Pancreas (tissue), 10 donors: ENCODE results near the gene USP13. TPM values are rescaled to one million over a fixed set of nuclear protein-coding genes. Genes with fewer than 3 reads are reported as not detected.

Experiments used
- ATAC-seq, 4 donors: fragments of 200-7000 bp; cut with Tn5 transposase; one replicate each; pipeline versions ENCODE4 v1.8.0 to v1.9.1; 2020; ENCODE audit warnings: mild to moderate bottlenecking in 4 of 4, moderate library complexity in 4 of 4
- DNase-seq, 6 donors: peaks; one replicate each; pipeline ENCODE4 v3.0.0-alpha.2; 2020
- FAIRE-seq: peaks from 2 replicates; lab custom pipeline; 2012; peaks lifted over from hg19 to GRCh38; lab: Jason Lieb, UNC
- H3K27ac ChIP-seq, 4 donors: fragments of 200-600 bp; sonication (generic); 1 replicate in 3 of 4; 2 replicates in 1 of 4; pipeline versions ENCODE4 v1.5.0 to v1.8.0; 2020
- H3K27me3 ChIP-seq, 4 donors: fragments of 200-600 bp; one replicate each; pipeline ENCODE4 v1.8.0; 2021
- H3K36me3 ChIP-seq, 3 donors: fragments of 200-600 bp; sonication (generic) in 1 of 3; one replicate each; pipeline versions ENCODE4 v1.5.0 to v1.8.0; 2020 to 2021
- H3K4me1 ChIP-seq, 3 donors: fragments of 200-600 bp; one replicate each; pipeline ENCODE4 v1.8.0; 2021
- H3K4me3 ChIP-seq, 4 donors: fragments of 200-600 bp; sonication (generic) in 2 of 4; one replicate each; pipeline versions ENCODE4 v1.5.0 to v1.8.0; 2020 to 2021
- H3K9me3 ChIP-seq, 4 donors: fragments of 200-600 bp; one replicate each; pipeline ENCODE4 v1.8.0; 2021
- WGBS, 2 donors: extraction: QIAGEN DNeasy Blood & Tissue Kit; methylation state at CpG; one replicate each; pipeline ENCODE4 v1.1.7; 2013; 5-methylcytosine and 5-hydroxymethylcytosine counted together
- intact Hi-C, 3 donors: fragments of 100-400 bp; cut with DNase I; formaldehyde crosslinking; loops; one replicate each; pipeline versions ENCODE4 v1.11.1 to v1.14.2; 2022
- polyA plus RNA-seq, 2 donors: library from polyadenylated mRNA; stranded (reverse); fragments of 200-250 nt; gene quantifications; one replicate each; pipeline ENCODE4 v1.2.3, GENCODE V29; 2013
- total RNA-seq, 6 donors: library from RNA; stranded (reverse); fragmentation: NEBNext Ultra II Directional in 4 of 6; extraction: Animal tissue kit (Norgen Biotek cat#: 25700) in 4 of 6; gene quantifications; one replicate each; pipeline versions ENCODE4 v1.2.1 to v1.2.4, GENCODE V29; 2021 to 2023
- TF ChIP-seq, protein P1 (sequence below), 4 donors: fragments of 200-600 bp; sonication (generic) in 3 of 4; IDR thresholded peaks; one replicate each; pipeline versions ENCODE4 v1.5.0 to v1.8.0; 2021; ENCODE audit warnings: antibody characterized with exemption in 4 of 4
- donor health status: healthy with polysubstance abuse.
- donor health status: DM: no; HTN: no; CAD: no; lungs with moderate emphysema.
- donor health status: DM: no; HTN: no; CAD: no.
- donor health status: control.
- donor health status: control.
- donor health status: Bipolar disorder and iron deficiency.
- donor health status: DM: yes; HTN: yes; CAD: no.
- donor health status: DM: no; HTN: no; CAD: no.
- donor health status: DM: no; HTN: no; CAD: no.
- donor health status: DM: yes; HTN: yes; CAD: no.

USP13 gene
- total and polyA plus RNA-seq, 8 donors, result 1.1 to 6.1 (median 4.8) TPM

DNA sequence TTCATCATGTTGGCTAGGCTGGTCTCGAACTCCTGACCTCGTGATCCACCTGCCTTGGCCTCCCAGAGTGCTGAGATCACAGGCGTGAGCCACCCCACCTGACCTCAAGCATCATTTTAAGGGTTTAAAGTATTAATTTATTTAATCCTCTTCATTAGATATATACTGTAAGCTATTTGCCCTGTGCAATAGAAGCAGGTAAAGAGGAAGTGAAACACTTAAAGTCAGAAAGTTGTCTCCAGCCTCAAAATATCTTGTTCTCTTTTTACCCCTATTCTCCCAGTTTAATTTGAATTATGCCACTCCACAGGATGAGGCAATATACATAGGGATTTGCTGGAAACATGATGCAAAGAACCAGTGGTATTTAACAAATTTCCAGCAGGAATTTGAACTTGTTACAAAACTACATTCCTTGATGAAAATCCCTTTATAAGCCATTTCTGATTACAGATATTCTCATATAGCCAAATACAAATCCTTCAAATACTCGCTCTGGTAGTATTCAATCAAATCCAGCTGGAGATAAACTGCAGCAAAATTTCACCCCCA lies 46.2 kb upstream of the USP13 start:
- ATAC-seq (no peak), FAIRE-seq (no peak), DNase-seq (no peak)
- TF ChIP-seq, protein P1, sequence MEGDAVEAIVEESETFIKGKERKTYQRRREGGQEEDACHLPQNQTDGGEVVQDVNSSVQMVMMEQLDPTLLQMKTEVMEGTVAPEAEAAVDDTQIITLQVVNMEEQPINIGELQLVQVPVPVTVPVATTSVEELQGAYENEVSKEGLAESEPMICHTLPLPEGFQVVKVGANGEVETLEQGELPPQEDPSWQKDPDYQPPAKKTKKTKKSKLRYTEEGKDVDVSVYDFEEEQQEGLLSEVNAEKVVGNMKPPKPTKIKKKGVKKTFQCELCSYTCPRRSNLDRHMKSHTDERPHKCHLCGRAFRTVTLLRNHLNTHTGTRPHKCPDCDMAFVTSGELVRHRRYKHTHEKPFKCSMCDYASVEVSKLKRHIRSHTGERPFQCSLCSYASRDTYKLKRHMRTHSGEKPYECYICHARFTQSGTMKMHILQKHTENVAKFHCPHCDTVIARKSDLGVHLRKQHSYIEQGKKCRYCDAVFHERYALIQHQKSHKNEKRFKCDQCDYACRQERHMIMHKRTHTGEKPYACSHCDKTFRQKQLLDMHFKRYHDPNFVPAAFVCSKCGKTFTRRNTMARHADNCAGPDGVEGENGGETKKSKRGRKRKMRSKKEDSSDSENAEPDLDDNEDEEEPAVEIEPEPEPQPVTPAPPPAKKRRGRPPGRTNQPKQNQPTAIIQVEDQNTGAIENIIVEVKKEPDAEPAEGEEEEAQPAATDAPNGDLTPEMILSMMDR (IDR thresholded peaks at IDR 0.05), result no peak
- no peaks in the 10 kb centered on the region for H3K27me3 ChIP-seq
- intact Hi-C loops, result no loop called here
- 86 to 91% methylated on average over 4 of the region's 4 CpGs for WGBS, 2 donors
- H3K4me3 ChIP-seq, result no peak overlapping the region
- H3K36me3 ChIP-seq, result peaks cover 0 to under 1% (median 0%) of the 10 kb centered on the region in 3 donors
- peaks cover 3 to 16% (median 10%) of the 10 kb centered on the region in 3 donors for H3K4me1 ChIP-seq
- H3K9me3 ChIP-seq, result no peaks in the 10 kb centered on the region
- H3K27ac ChIP-seq, result no peak overlapping the region

DNA sequence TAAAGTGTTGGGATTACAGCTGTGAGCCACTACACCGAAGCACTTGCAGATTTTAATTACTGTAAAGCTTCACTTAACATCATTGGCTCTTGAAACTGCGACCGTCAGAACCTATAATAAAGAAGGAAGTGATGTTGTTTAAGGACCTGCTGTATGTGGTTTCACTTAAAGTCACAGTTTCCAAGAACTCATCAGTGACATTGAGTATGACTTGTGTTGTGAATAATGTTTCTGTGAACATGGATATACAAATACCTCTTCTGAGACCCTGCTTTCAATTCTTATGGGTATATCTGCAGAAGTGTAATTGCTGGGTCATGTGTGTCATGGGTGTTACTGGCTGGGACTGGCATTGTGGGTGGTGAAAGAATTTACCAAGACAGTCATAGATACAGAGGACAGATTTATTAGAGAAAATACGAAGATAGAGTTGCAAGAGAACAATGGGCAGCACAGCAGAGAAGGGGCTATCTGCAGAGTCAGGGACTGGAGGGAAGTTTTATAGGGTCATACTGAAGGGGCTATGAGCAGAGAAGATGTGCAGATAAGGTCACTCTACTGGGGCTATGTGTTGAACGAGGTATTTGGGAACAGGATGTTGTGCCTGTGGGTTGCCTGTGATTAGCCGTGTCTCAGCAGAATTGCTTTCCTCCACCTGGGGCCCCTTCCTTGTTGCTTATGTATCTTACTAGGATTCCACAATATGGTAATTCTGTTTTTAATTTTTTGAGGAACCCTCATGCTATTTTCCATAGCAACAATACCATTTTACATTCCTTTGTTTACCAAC lies 43.7 kb upstream of the USP13 start:
- Histone ChIP-seq H3K27me3 (no peaks in the 10 kb centered on the region), H3K9me3 (no peaks in the 10 kb centered on the region), H3K27ac (no peak overlapping the region), H3K36me3 (no peaks in the 10 kb centered on the region), H3K4me3 (no peak overlapping the region), H3K4me1 (peaks cover 3 to 6% (median 4%) of the 10 kb centered on the region in 3 donors)
- DNase-seq, result no peak
- intact Hi-C loops, result no loop called here
- no peak for ATAC-seq
- TF ChIP-seq, protein P1 (IDR thresholded peaks at IDR 0.05), result no peak
- WGBS, 2 donors, result 74 to 75% methylated on average over 6 of the region's 6 CpGs
- FAIRE-seq, result no peak

DNA sequence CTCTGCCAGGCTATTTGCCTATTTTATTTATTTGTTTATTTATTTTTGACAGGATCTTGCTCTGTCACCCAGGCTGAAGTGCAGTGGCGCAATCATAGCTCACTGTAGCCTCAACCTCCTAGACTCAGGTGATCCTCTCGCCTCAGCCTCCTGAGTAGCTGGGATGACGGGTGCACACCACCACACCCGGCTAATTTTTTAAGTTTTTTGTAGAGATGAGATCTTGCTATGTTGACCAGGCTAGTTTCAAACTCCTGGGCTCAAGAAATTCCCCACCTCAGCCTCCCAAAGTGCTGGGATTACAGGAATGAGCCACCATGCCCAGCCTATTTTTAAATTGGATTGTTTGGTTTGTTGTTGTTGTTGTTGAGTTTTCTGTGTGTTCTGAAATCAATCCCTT lies 42.8 kb upstream of the USP13 start:
- peaks cover 3 to 6% (median 4%) of the 10 kb centered on the region in 3 donors for H3K4me1 ChIP-seq
- no peak for FAIRE-seq
- intact Hi-C loops, result no loop called here

DNA sequence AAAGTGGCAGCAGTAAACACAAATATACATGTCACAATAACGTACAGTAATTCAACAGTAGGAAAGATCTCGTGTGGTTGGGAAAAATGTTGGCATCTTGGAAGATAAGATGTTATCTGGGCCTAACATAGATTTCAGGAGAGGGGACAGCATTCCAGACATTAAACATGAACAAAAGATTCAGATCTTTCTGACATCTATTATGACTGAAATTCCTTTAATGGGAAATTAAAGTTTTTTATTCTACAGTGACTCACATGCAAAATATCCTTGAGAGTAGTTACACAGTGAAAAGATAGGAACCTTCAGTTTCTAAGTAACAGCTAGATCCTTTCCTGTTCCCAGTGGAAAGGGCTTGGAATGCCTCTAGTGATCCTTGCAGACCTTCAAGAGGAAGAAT lies 39.0 kb upstream of the USP13 start:
- no peaks in the 10 kb centered on the region for H3K9me3 ChIP-seq
- no peaks in the 10 kb centered on the region for H3K4me1 ChIP-seq
- WGBS, 2 donors, result 34 to 48% methylated on average over 2 of the region's 2 CpGs
- no peak for DNase-seq
- TF ChIP-seq, protein P1 (IDR thresholded peaks at IDR 0.05), result no peak
- no peaks in the 10 kb centered on the region for H3K27me3 ChIP-seq
- H3K27ac ChIP-seq, result no peak overlapping the region
- ATAC-seq, result no peak
- intact Hi-C loops, result no loop called here
- no peak for FAIRE-seq
- H3K4me3 ChIP-seq, result no peak overlapping the region
- H3K36me3 ChIP-seq, result peaks cover 0 to 17% (median 4%) of the 10 kb centered on the region in 3 donors

More for the DNA sequence above, 42.8 kb upstream of the USP13 start:
- DNase-seq (no peak), ATAC-seq (no peak)
- WGBS, 2 donors, result 96 to 97% methylated on average over 4 of the region's 4 CpGs
- H3K9me3 ChIP-seq, result no peaks in the 10 kb centered on the region
- no peak overlapping the region for H3K27ac ChIP-seq
- no peak overlapping the region for H3K4me3 ChIP-seq
- H3K36me3 ChIP-seq, result no peaks in the 10 kb centered on the region
- no peaks in the 10 kb centered on the region for H3K27me3 ChIP-seq
- TF ChIP-seq, protein P1 (IDR thresholded peaks at IDR 0.05), result no peak
